Fibroblast of villous mesenchyme (primary cell): ENCODE results near the gene PRDM8. TPM values are rescaled to one million over a fixed set of nuclear protein-coding genes. Genes with fewer than 3 reads are reported as not detected.
"Not testable (repeated sequence)": the region's sequence is repeated elsewhere in the genome, so short reads cannot be mapped to it uniquely, and the experiment has no call there.

Source experiments
- DNase-seq: peaks from one replicate; pipeline ENCODE4 v3.0.0-alpha.2; 2010; ENCODE audit warnings: low read depth
- H3K4me3 ChIP-seq: 2 replicates; pipeline ENCODE4 v1.5.1; 2011; ENCODE audit warnings: low read depth, mild to moderate bottlenecking, low read length
- CTCF ChIP-seq: IDR thresholded peaks from 2 replicates; pipeline ENCODE4 v1.5.1; 2012; ENCODE audit warnings: low read depth, mild to moderate bottlenecking, low read length; ENCODE audit not compliant: insufficient read depth
- total RNA-seq: library from RNA; depleted of rRNA; stranded (reverse); fragments of >200 nt; gene quantifications from 2 replicates; pipeline ENCODE4 v1.2.3, GENCODE V29; 2012

PRDM8 gene
- total RNA-seq, 1 donor, result 7.3 TPM

- TF ChIP-seq CTCF, result no peak
- DNase-seq, result peak; percentile 29
- H3K4me3 ChIP-seq, result no peak overlapping the region
Observed at GRCh38 chr4:80173401-80173800, 23.9 kb upstream of the PRDM8 start.

- H3K4me3 ChIP-seq, result no peak overlapping the region
- TF ChIP-seq CTCF, result no peak
- DNase-seq, result no peak
Observed at GRCh38 chr4:80173841-80174240, 23.5 kb upstream of the PRDM8 start.

- not testable (repeated sequence) for H3K4me3 ChIP-seq, DNase-seq
Observed at GRCh38 chr4:80177793-80178192, 19.5 kb upstream of the PRDM8 start.

GRCh38 chr4:80178964-80179363 is 18.3 kb upstream of the PRDM8 start:
- no peak for TF ChIP-seq CTCF
- DNase-seq, result no peak
- H3K4me3 ChIP-seq, result no peak overlapping the region

GRCh38 chr4:80179637-80180161 is 17.6 kb upstream of the PRDM8 start:
- no peak for DNase-seq
- TF ChIP-seq CTCF, result no peak
- no peak overlapping the region for H3K4me3 ChIP-seq

- DNase-seq, result no peak
- no peak overlapping the region for H3K4me3 ChIP-seq
- TF ChIP-seq CTCF, result no peak
Observed at GRCh38 chr4:80180743-80181142, 16.6 kb upstream of the PRDM8 start.

GRCh38 chr4:80182237-80182866 is 15.0 kb upstream of the PRDM8 start:
- DNase-seq, result no peak
- no peak for TF ChIP-seq CTCF
- no peak overlapping the region for H3K4me3 ChIP-seq
